ENCODE results near the gene HSD17B1. TPM values are rescaled to one million over a fixed set of nuclear protein-coding genes. Genes with fewer than 3 reads are reported as not detected.
A peak's percentile ranks its signal among the peaks of the same experiment; 100 is the strongest.

HSD17B1 gene
- total and polyA plus RNA-seq, 2 of the 13 experiments (the other 11 are each of a cell fraction or from before 2014, with no cell fraction given): 0.54 to 0.93 TPM

GRCh38 chr17:42566215-42566882 is 13.6 kb downstream of the HSD17B1 start:
- H4K20me1 ChIP-seq (ENCODE audit: insufficient read depth, low read length): no peaks in the 10 kb centered on the region
- ATAC-seq (peak; percentile 2), DNase-seq (ENCODE audit: low spot score) (no peak), FAIRE-seq (no peak)
- H3K79me2 ChIP-seq (ENCODE audit: insufficient read depth, low read length): peaks cover 42% of the 10 kb centered on the region
- WGBS (ENCODE audit: low lambda C conversion rate): 84% methylated on average over 18 of the region's 28 CpGs
- peaks cover 76% of the 10 kb centered on the region for H3K4me1 ChIP-seq (ENCODE audit: insufficient read depth, low read length)
- peak overlapping the region in 2 of 3 experiments; percentile 23 to 87; a peak in 4 of 6 replicates for H3K4me3 ChIP-seq (replicated peaks in 1 of 3; ENCODE audit: insufficient read depth in 1 of 3, low read depth in 2 of 3, low read length in 3 of 3)
- H3K9ac ChIP-seq (ENCODE audit: insufficient read depth, low read depth, low read length): peak overlapping the region; percentile 88
- H3K9me3 ChIP-seq (ENCODE audit: low read length): no peaks in the 10 kb centered on the region
- H3K27ac ChIP-seq (ENCODE audit: extremely low read length, insufficient read depth, low read length): peak overlapping the region; percentile 91
- BruUV-seq (replicated peaks): no TSS peak
- no peaks in the 10 kb centered on the region; a peak in 1 of 5 replicates for H3K27me3 ChIP-seq (ENCODE audit: control insufficient read depth in 1 of 2, insufficient read depth in 2 of 2, low read length in 2 of 2)
- in situ Hi-C loops (cut with HindIII; ENCODE audit: extremely low pct_ligation_motif_present, low pct_unique_long_range_greater_than_20kb) (no loop called here), intact Hi-C loops (cut with micrococcal nuclease; ENCODE audit: unreplicated experiment) (no loop called here)
- ChIA-PET CTCF (ENCODE audit: low intra/inter-chr PET ratio, low total read pairs) (no interaction called here), POLR2A (interaction anchor here (1.3 to 8.5 kb wide), 8 partner anchors 10 to 266 kb away, joined by 4 to 128 read pairs (median 21); partner anchors contain the start of genes HSD17B1, NAGLU, PSMC3IP and PSME3)
- H3K36me3 ChIP-seq (replicated peaks in 1 of 2; ENCODE audit: control insufficient read depth in 1 of 2, insufficient read depth in 2 of 2, low read length in 2 of 2): peaks cover 28 to 50% of the 10 kb centered on the region in 2 experiments
- H3K4me2 ChIP-seq (ENCODE audit: low read depth, low read length): peak overlapping the region; percentile 99
- no peak overlapping the region for H2AFZ ChIP-seq (ENCODE audit: low read length)
- TF ChIP-seq MXD1 (CRISPR knock-in tag; IDR thresholded peaks at IDR 0.05): no peak
- TF ChIP-seq ZNF891 (CRISPR knock-in tag; IDR thresholded peaks at IDR 0.05): no peak
- TF ChIP-seq ZNF333 (CRISPR knock-in tag; IDR thresholded peaks at IDR 0.05; ENCODE audit: borderline replicate concordance): no peak
- no peak; the same call in 1 of the 2 replicates for TF ChIP-seq KDM5B (CRISPR knock-in tag; IDR thresholded peaks at IDR 0.05; ENCODE audit: borderline replicate concordance)
- TF ChIP-seq, protein P1, sequence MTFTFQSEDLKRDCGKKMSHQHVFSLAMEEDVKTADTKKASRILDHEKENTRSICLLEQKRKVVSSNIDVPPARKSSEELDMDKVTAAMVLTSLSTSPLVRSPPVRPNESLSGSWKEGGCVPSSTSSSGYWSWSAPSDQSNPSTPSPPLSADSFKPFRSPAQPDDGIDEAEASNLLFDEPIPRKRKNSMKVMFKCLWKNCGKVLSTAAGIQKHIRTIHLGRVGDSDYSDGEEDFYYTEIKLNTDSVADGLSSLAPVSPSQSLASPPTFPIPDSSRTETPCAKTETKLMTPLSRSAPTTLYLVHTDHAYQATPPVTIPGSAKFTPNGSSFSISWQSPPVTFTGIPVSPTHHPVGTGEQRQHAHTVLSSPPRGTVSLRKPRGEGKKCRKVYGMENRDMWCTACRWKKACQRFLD (CRISPR knock-in tag; IDR thresholded peaks at IDR 0.05; ENCODE audit: borderline replicate concordance): no peak
- TF ChIP-seq ZNF562 (CRISPR knock-in tag; IDR thresholded peaks at IDR 0.05; ENCODE audit: borderline replicate concordance): no peak
- TF ChIP-seq ZNF256 (CRISPR knock-in tag; conservative IDR thresholded peaks at IDR 0.05): no peak
- TF ChIP-seq NAIF1 (CRISPR knock-in tag; IDR thresholded peaks at IDR 0.05; ENCODE audit: borderline replicate concordance): 0 out of 2 replicates have a peak, but pooled peaks have one; percentile 48
- TF ChIP-seq MAFK (conservative IDR thresholded peaks at IDR 0.05 in 1 of 2, IDR thresholded peaks at IDR 0.05 in 1 of 2; ENCODE audit: low read length in 2 of 2): no peak
- TF ChIP-seq ZNF724P (CRISPR knock-in tag; IDR thresholded peaks at IDR 0.05; ENCODE audit: borderline replicate concordance): no peak
- TF ChIP-seq ZNF660 (CRISPR knock-in tag; IDR thresholded peaks at IDR 0.05; ENCODE audit: borderline replicate concordance, low read depth): no peak
- TF ChIP-seq HNRNPLL (IDR thresholded peaks at IDR 0.05; ENCODE audit: low read depth, low read length, poor library complexity, severe bottlenecking): peak; percentile 1
- peak; percentile 72 for TF ChIP-seq PRPF4 (IDR thresholded peaks at IDR 0.05; ENCODE audit: low read depth, low read length, poor library complexity, severe bottlenecking)
- TF ChIP-seq, protein P2, sequence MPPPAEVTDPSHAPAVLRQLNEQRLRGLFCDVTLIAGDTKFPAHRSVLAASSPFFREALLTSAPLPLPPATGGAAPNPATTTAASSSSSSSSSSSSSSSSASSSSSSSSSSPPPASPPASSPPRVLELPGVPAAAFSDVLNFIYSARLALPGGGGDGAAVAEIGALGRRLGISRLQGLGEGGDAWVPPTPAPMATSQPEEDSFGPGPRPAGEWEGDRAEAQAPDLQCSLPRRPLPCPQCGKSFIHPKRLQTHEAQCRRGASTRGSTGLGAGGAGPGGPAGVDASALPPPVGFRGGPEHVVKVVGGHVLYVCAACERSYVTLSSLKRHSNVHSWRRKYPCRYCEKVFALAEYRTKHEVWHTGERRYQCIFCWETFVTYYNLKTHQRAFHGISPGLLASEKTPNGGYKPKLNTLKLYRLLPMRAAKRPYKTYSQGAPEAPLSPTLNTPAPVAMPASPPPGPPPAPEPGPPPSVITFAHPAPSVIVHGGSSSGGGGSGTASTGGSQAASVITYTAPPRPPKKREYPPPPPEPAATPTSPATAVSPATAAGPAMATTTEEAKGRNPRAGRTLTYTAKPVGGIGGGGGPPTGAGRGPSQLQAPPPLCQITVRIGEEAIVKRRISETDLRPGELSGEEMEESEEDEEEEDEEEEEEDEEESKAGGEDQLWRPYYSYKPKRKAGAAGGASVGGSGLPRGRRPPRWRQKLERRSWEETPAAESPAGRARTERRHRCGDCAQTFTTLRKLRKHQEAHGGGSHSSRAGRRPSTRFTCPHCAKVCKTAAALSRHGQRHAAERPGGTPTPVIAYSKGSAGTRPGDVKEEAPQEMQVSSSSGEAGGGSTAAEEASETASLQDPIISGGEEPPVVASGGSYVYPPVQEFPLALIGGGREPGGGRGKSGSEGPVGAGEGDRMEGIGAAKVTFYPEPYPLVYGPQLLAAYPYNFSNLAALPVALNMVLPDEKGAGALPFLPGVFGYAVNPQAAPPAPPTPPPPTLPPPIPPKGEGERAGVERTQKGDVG (CRISPR knock-in tag; IDR thresholded peaks at IDR 0.05; ENCODE audit: borderline replicate concordance): peak; percentile 94
- no peak for TF ChIP-seq SNAPC5 (CRISPR knock-in tag; IDR thresholded peaks at IDR 0.05; ENCODE audit: borderline replicate concordance)
- TF ChIP-seq ZNF557 (CRISPR knock-in tag; IDR thresholded peaks at IDR 0.05): no peak
- 0 out of 2 replicates have a peak, but pooled peaks have one; percentile 49 for TF ChIP-seq CHD4 (IDR thresholded peaks at IDR 0.05; ENCODE audit: borderline replicate concordance, low read length)
